NCI-H1092 treated with DMSO at 0.1 percent for 48 hours (cell line): ENCODE data around the gene SSTR4.

Source experiments
- DNase-seq: peaks from one replicate; lab custom pipeline; 2025; lab: John Stamatoyannopoulos, UW

Gene SSTR4

DNA sequence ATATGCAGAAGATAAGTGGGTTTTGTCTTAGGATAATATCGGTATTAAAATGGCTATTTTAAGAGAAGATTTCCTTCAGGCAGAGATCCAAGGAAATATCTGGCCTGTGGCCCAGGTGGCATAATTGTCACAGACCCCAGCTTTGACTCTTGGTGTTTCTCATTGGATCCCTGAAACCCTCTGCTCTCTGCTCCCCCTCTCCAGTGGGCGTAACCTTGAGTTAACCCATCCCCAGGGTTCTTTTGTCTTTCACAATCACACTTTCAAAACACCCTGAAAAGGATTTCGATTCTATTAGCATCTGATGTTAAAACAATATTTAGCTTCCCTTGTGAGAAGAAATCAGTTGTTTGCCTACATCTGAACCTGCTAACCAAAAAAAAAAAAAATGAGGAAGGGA is 7.2 kb downstream of the SSTR4 start:
- no peak for DNase-seq

DNA sequence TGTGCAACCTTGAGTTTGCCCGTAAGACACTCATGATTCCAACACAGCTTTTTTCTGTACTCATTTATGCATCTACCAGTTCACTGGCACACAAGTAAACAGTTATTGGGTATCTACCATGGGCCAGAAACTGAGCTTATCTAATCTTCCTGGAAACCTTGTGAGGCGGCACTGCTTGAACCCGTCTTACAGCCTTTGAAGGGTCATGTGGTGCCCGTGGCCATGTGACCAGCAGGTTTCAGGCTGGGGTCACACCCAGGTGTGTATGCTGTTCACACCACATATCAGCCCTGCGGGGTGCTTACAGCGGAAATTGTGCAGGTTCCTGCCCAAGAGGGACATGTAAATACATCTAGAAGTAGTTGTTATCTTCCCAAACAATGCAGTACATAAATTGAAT is 8.3 kb downstream of the SSTR4 start:
- DNase-seq = no peak

DNA sequence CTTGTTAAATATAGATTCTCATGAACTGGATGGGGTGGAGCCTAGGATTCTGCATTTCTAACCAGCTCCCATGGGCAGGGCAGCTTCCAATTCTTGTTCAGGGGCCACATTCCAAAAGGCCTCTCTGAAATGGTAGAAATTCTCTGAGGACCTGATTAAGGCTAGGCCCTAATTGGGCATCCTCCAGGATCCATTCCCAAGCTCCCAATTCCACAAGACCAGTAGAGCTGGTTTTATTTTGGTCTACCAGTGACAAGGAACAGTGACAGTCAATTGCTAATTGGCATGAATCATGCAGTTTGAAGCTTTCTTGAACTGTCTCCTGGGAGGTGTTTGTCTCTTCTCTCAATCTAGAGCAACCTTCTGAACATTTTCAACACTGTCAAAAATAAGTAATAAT is 11.3 kb downstream of the SSTR4 start:
- no peak for DNase-seq

DNA sequence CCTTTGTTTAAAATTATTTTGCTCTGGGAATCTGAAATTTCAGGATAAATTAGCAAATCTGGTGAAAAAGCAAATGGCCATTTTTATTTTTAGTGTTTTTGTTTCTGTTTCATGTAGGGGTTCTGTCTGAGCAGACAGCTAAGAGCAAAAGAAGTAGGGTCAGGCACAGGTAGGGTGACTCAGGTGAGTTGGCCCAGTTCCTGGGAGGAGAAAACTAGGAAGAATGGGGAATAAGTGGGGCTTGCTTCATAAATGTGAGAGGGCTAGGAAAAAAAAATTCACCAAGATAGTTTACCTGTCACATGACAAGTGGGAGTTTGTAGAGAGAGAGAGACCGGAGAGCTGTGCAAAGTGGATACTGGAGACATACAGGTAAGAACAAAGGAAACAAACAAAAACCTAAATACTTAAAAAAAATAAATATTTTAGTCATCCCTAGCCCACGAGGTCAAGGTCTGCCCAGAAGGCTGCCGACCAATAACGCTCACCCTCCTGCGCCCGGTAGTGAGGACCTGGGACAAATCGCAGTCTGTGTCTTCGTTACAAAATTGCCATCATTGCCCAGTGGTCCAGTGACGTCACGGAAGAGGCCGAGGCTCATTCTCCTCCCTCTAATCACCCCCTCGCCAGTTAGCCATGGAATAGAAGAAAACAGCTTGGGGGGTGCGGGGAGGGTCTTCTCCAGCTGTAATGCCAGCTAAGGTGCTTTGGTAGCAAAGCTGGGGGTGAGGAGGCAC is 12.1 kb downstream of the SSTR4 start:
- DNase-seq = no peak

DNA sequence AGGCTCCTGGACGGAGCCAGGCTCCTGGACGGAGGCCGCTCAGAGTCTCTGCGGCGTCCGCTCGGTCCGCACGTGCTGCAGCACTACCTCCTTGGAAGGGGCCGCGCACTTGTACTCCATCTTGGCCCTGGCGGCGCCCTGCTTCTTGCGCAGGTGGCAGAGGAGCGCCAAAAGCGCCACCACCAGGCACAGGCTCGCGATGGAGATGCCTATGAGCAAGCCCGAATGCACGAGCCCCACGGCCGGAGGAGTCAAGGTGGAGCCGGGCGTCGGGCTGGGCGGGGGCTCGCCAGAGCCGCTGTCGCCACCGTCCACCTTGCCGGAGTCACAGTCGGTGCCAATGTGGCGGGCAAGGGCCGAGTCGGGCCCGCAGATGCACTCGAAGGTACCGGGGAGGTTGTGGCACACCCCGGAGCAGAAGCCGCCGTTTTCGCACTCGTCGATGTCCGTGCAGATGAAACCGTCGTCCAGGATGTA is 12.7 kb downstream of the SSTR4 start:
- DNase-seq = no peak

DNA sequence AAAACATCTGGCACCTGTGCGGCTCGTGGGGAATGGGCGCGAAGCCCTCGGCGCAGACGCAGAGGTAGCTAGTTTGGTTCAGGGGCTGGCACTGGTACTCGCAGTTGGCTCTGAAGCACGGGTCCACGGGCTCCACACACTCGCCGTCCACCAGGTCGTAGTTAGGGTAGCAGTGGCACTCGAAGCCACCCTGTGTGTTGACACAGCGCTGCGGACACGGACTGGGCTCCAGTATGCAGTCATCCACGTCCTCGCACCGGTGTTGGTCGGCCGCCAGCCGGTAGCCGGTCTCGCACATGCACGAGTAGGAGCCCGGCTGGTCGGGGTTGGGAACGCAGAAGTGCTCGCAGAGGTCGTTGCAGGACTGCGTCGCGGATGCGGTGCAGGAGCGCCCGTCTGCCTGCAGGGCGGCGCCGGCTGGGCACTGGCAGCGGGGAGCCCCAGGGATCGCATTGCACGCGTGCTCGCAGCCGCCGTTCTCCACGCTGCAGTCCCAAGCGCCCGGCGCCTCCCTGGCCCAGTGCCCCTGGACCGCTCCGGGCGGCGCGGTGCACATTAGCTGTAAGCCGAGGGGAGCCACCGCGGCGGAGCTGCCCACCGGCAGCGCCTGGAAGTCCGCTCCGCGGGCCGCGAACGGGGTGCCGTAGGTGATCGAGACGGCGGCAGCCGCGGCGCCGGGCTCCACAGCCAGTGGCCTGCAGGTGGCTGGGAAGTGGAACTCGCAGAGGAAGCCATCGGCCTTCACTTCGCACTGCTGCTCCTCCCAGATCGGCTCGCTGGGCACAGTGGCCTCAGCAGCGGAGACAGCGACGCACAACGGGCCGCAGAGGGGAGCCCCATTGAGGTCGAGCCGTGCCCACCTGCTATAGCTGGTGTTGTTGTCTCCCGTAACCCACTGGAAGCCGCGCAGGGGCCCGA is 13.4 kb downstream of the SSTR4 start:
- peak; percentile 57 for DNase-seq

DNA sequence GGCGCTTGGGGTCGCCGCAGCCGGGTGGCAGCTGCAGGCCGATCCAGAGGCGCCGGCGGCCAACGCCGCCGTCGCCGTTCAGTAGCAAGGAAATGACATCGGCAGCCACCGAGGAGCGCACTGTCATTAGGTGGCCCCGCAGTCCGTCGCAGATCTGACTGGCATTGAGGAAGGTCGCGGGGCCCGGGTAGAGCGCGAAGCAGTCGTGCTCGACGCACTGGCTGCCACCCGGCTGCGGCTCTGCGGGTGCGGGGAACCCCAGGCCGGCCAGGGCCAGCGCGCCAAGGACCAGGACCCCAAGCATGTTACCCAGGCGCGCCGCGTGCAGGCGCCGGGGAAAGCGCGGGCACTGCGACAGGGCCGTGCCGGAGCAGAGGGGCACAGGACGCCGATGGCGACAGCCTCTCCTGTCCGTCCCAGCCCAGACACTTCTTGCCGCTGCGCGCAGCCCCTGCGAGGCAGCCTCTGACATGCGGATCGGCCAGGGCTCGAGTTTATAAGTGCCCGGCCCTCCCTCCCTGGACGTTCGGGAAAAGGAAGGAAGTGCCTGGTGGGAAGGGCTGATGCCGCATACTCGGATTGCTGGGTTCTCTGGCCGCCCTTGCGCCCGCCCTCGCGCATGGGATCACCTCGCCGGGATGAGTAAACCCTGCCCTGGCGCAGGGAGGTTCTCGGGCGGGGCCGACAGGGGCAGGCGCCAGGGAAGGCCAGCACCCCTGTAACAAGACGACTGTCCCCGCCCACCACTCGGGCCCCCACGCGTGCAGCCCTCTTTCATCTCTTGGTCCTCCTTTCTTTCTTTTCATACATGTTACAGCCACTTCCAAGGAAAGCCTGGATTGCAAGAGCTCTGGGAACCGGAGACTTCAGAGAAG is 14.3 kb downstream of the SSTR4 start, which contains the start of gene THBD:
TSS of gene THBD (minus strand) at position 472 of the 875 bp plus-strand sequence. CDS start at position 304, 168 bp downstream.
- DNase-seq = peak; percentile 55

DNA sequence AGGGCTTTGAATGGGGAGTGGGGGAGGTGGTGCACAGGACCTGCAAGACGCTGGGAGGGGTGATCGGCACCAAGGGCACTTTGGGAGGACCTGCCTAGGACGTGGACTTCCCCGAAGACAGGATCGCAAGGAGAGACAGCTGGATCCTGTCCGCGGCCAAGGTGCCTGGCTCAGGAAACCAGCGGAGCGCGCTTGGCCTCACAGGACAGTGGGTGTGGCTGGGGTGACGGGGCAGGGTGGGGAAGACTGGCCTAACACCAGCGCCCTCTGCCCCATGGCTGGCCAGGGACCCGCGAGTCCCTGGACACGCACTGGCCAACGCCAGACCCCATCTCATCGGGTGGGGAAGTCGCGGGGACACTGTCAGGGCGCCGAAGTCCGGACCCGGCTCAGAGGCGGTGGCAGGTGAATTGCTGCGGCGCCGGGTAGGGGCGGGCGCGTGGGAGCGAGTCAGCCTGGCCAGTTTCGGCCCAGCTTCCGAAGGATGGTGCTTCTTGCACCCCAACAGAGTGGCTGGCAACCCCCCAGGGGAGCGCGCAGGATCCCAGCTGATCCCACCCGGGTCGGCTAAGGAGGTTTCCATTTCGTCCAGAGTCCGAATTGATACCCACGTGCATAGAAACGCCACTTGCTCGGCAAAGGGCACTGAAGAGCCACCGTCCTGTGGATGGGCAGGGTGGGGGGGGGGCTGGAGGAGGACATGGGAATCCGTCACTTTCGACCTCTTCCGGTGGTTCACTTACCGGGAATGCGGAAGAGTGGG is 15.1 kb downstream of the SSTR4 start:
- DNase-seq = peak; percentile 8

GRCh38 chr20:23050847-23051627 is 15.9 kb downstream of the SSTR4 start:
- DNase-seq = no peak

- DNase-seq = no peak
These were observed 17.8 kb downstream of the SSTR4 start for GRCh38 chr20:23052904-23053303.

GRCh38 chr20:23058240-23058639 is 23.1 kb downstream of the SSTR4 start:
- no peak for DNase-seq

DNA sequence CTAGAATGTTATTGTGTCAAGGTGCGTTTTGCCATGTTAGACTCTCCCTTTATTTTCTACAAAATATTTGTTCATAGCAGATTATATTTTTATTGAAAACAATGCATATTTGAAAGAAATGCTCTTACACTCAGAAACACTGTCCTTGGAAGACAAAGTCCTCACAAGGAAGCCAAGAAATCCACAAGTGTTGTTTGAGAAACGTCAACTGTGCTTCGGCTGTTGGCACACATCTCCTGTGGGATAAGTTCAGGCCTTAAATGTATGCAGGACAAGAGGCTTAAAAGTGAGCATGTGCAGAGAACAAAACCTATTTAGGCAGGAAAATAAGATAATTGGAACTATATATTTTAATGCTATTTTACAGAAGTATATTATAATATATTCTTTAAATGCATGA is 23.9 kb downstream of the SSTR4 start:
- DNase-seq = no peak

DNA sequence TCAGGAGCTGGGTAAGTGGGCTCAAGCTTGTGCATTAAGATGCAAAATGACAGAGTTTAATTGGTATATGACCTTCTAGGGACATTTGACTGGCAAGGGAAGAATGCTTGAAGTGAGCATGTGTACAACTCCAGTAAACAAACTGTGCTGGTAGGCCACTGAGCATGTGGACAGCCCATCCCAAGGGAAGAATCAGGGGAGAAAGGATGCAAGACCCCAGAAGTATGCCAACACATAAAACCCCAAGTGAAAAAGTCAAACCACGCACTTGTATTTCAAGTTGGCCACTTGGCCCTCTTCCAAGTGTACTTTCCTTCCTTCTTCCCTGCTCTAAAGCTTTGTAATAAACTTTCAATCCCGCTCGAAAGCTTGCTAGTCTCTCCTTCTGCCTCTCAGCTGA is 24.7 kb downstream of the SSTR4 start:
- DNase-seq = no peak

GRCh38 chr20:23060629-23061028 is 25.5 kb downstream of the SSTR4 start:
- DNase-seq = no peak

DNA sequence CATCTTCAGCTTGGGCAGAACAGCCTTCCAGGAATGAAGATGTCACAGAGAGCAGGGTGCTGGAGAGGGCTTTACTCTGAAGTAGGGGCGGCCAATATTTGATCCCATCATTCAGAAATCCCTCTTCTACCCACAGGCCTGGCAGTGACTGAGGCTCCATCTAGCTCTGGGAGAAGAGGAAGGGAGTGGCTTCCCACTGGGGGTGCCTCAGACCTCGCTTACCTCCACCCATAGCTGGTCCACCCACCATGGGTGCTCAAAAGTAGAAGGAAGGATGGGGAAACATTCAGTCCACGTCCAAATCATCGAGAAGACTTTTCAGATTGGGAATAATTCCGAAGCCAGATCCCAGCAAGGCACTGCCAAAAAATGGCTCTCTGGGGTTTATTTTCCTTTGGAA is 26.1 kb downstream of the SSTR4 start:
- DNase-seq = no peak

GRCh38 chr20:23061734-23062561 is 26.8 kb downstream of the SSTR4 start:
- DNase-seq = peak; percentile 55

DNA sequence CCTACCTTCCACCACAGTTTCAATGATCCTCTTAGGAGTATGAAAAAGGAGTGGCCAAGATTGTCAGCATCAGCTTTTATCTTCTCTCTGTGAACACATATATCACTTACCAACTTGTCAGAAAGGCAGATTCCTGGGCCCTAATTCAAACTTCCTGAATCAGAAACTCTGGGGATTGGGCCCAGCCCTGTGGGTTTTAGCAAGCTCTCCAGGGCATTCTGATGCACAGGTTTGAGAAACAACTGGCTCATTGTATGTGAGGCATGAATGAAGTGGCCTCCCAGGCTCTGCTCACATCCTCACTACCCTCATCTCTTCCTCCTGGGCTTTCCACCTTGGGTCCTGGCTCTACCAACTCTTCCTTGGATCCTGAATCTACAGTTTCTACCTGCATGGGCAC is 27.5 kb downstream of the SSTR4 start:
- no peak for DNase-seq

- no peak for DNase-seq
These were observed 28.1 kb downstream of the SSTR4 start for GRCh38 chr20:23063168-23063567.

- DNase-seq = no peak
These were observed 28.5 kb downstream of the SSTR4 start for GRCh38 chr20:23063581-23063980.
